Measurements from ENCODE around the gene NMRAL1.

DNA sequence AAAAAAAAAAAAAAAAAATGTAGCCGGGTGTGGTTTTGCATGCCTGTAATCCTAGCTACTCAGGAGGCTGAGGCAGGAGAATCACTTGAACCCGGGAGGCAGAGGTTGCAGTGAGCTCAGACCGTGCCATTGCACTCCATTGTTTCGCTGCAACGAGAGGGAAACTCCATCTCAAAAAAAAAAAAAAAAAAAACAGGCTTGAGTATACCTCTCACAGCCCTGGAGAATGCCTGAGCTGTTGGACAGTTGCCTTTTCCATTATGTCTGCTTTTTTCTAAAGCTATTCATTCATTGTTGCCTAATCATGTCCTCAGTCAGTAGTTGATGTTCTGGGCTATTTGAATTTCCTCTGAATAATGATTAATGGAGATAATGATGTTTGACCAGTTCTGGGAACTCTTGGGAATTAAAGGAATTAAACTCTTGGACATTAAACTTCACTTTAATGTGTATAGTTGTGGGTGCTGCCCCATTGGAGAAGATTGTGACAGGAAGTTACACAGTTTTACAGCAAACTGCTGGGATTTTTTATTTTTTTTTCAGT is 13.6 kb upstream of the NMRAL1 start:
- TF ChIP-seq EZH2 (IDR thresholded peaks at IDR 0.05; ENCODE audit: insufficient read depth, poor library complexity, severe bottlenecking): no peak
- TF ChIP-seq EZH2phosphoT487 (IDR thresholded peaks at IDR 0.05; ENCODE audit: insufficient read depth, low read depth): no peak
